Activated CD8-positive, alpha-beta T cell treated with anti-CD3 and anti-CD28 coated beads for 36 hours (primary cell): ENCODE measurements around the gene NUDT14. TPM values are rescaled to one million over a fixed set of nuclear protein-coding genes. Genes with fewer than 3 reads are reported as not detected.

Source experiments
- ATAC-seq: fragments of 200-7000 bp; cut with Tn5 transposase; one replicate; pipeline ENCODE4 v1.10.0; 2021; ENCODE audit warnings: mild to moderate bottlenecking, moderate library complexity
- CTCF ChIA-PET: fragments of 350-600 bp; sonication (Branson Sonifier 250); formaldehyde crosslinking; loops from one replicate; lab custom pipeline; 2021; ENCODE audit warnings: antibody characterized with exemption; lab: Charles Lee
- POLR2A ChIA-PET: fragments of 350-600 bp; sonication (Branson Sonifier 250); formaldehyde crosslinking; loops from one replicate; lab custom pipeline; 2021; ENCODE audit warnings: antibody characterized with exemption; lab: Charles Lee
- DNase-seq: peaks from one replicate; pipeline ENCODE4 v3.0.0-alpha.2; 2020
- H3K27ac Mint-ChIP-seq: one replicate; pipeline ENCODE4 v1.8.0; 2021; ENCODE audit warnings: mild to moderate bottlenecking, mixed read lengths
- H3K27me3 Mint-ChIP-seq: one replicate; pipeline ENCODE4 v1.8.0; 2021; ENCODE audit warnings: mixed read lengths
- H3K36me3 Mint-ChIP-seq: one replicate; pipeline ENCODE4 v1.8.0; 2021; ENCODE audit warnings: low read depth, mixed read lengths
- H3K4me1 Mint-ChIP-seq: one replicate; pipeline ENCODE4 v1.8.0; 2021; ENCODE audit warnings: low read depth, mixed read lengths
- H3K4me3 Mint-ChIP-seq: one replicate; pipeline ENCODE4 v1.8.0; 2021; ENCODE audit warnings: mild to moderate bottlenecking, moderate library complexity, mixed read lengths
- H3K9me3 Mint-ChIP-seq: one replicate; pipeline ENCODE4 v1.8.0; 2021; ENCODE audit warnings: mixed read lengths
- intact Hi-C: fragments of 100-400 bp; cut with micrococcal nuclease; formaldehyde crosslinking; loops from one replicate; pipeline ENCODE4 v1.10.0; 2022
- total RNA-seq, 2 experiments: library from RNA; stranded (reverse); gene quantifications; one replicate each; pipeline ENCODE4 v1.2.3, GENCODE V29; 2021
- TF ChIP-seq, protein P1 (sequence below): fragments of 200-600 bp; IDR thresholded peaks from one replicate; pipeline ENCODE4 v1.8.0; 2022; ENCODE audit warnings: antibody characterized with exemption, mild to moderate bottlenecking

Gene NUDT14
- total RNA-seq, 2 experiments from 2014 or later, result 9.3 to 9.7 TPM

DNA sequence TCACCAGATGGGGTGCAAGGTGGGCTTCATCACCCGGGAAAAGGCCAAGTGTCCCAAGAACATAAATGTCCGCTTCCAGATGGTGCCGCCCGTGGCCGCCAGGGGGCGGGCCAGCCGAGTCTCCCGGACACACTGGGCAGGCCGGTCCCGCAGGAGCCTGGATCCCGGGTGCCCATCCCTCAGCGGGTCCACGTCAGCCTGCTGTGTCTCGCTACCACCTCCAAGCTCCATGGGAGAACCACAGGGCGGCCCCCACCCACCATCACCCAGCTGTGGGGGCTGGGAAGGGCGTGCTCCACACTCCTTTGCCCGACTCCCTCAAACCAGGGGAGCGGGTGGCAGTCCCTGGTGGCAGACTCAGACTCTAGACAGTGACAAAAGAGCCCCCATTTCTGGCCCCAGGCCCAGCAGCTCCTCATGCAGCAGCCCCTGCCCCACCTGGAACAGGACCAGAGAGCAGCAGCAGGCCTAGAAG lies 22.0 kb upstream of the NUDT14 start:
- peak; percentile 41 for ATAC-seq
- peak; percentile 75 for DNase-seq
- Mint-ChIP-seq H3K9me3 (no peaks in the 10 kb centered on the region), H3K36me3 (no peaks in the 10 kb centered on the region), H3K4me1 (peaks cover 16% of the 10 kb centered on the region), H3K27ac (no peak overlapping the region), H3K27me3 (peaks cover 15% of the 10 kb centered on the region), H3K4me3 (no peak overlapping the region)
- ChIA-PET CTCF (interaction anchor here (0.7 to 2.5 kb wide), 7 partner anchors 9 to 153 kb away, joined by 3 to 8 read pairs (median 3); no protein-coding TSS in a partner anchor), POLR2A (no interaction called here)
- TF ChIP-seq, protein P1, sequence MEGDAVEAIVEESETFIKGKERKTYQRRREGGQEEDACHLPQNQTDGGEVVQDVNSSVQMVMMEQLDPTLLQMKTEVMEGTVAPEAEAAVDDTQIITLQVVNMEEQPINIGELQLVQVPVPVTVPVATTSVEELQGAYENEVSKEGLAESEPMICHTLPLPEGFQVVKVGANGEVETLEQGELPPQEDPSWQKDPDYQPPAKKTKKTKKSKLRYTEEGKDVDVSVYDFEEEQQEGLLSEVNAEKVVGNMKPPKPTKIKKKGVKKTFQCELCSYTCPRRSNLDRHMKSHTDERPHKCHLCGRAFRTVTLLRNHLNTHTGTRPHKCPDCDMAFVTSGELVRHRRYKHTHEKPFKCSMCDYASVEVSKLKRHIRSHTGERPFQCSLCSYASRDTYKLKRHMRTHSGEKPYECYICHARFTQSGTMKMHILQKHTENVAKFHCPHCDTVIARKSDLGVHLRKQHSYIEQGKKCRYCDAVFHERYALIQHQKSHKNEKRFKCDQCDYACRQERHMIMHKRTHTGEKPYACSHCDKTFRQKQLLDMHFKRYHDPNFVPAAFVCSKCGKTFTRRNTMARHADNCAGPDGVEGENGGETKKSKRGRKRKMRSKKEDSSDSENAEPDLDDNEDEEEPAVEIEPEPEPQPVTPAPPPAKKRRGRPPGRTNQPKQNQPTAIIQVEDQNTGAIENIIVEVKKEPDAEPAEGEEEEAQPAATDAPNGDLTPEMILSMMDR, result peak; percentile 99
- intact Hi-C loops, result loop anchor here (5.0 kb wide), 1 partner anchor 149 kb away; no protein-coding TSS in a partner anchor

DNA sequence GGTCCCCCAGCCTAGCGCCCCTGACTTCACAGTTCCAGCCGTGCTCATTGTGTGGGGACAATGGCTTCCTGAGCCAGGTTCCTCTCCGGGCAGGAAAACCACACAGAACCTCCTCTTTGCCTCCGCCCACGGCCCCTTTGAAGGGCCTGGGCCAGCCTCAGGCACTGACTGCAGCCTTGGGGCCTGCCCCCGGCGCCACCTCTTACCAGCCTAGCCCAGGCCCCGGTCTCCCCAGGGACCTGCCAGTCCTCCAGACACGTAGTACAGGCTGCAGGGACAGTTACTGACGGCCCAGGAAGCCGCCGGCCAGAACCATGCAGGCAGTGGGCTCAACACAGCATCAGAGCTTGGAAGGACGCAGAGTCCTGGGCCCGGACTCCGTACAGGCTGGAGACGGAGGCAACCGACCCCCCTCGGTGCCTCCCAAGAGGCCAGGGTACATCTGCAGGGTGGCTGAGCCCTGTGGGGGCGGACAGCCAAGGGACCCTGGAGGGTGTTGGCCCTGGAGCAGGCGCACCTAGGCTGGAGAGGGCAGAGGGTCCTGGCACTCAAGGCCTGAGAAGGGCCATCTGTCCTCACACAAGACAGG lies 20.9 kb upstream of the NUDT14 start:
- Mint-ChIP-seq H3K36me3 (no peaks in the 10 kb centered on the region), H3K9me3 (no peaks in the 10 kb centered on the region), H3K27ac (peak overlapping the region; percentile 36), H3K27me3 (peaks cover 21% of the 10 kb centered on the region), H3K4me1 (peaks cover 16% of the 10 kb centered on the region), H3K4me3 (no peak overlapping the region)
- ATAC-seq (peak; percentile 73), DNase-seq (peak; percentile 78)
- TF ChIP-seq, protein P1, result no peak
- CTCF ChIA-PET, result interaction anchor here (0.7 to 2.2 kb wide), 7 partner anchors 18 to 150 kb away, joined by 3 to 10 read pairs (median 3); no protein-coding TSS in a partner anchor
- POLR2A ChIA-PET, result no interaction called here
- intact Hi-C loops, result loop anchor here (5.0 kb wide), 1 partner anchor 150 kb away; no protein-coding TSS in a partner anchor

DNA sequence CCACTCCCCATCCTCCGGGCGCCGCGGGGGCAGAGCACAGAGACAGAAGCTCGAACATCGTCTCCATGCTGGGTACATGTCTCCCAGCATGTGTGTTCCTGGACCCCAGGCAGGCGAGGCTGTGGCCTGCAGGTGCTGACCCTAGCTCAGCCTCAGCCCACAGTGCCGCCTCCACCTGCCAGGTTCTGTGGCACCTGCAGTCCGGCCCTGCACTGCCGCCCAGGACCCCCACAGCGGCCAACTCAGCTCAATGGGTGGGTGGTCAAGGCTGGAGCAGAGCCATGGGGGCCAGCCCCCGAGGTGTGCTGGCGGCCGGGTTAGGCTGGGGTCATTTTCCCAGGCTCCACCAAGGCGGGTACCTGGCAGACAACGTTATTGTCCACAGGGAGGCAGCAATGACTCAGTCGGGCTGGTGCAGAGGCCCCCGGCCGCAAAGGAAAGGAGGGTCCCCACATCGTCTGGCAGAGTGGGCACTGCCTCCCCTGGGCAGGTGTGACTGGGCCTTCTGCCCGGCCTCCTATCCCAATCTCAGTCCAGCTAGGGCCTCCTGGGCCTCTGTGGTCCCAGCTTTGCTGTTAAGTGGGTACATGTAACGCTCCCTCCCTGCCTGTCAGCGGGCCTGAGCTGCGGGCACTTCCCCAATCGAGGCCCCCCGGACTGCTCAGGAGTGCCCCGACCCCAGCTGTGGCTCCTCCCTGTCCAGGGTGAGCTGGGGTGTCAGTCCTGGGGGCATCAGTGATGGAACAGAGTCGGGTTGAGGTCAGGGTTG lies 20.2 kb upstream of the NUDT14 start:
- intact Hi-C loops, result loop anchor here (5.0 kb wide), 1 partner anchor 151 kb away; no protein-coding TSS in a partner anchor
- CTCF ChIA-PET, result interaction anchor here (0.7 to 2.2 kb wide), 9 partner anchors 12 to 327 kb away, joined by 3 to 10 read pairs (median 3); no protein-coding TSS in a partner anchor
- H3K9me3 Mint-ChIP-seq, result no peaks in the 10 kb centered on the region
- H3K4me3 Mint-ChIP-seq, result no peak overlapping the region
- TF ChIP-seq, protein P1, result no peak
- ATAC-seq (peak; percentile 50), DNase-seq (no peak)
- H3K36me3 Mint-ChIP-seq, result no peaks in the 10 kb centered on the region
- H3K27ac Mint-ChIP-seq, result peak overlapping the region; percentile 36
- POLR2A ChIA-PET, result no interaction called here
- H3K27me3 Mint-ChIP-seq, result peaks cover 21% of the 10 kb centered on the region
- H3K4me1 Mint-ChIP-seq, result peaks cover 16% of the 10 kb centered on the region

DNA sequence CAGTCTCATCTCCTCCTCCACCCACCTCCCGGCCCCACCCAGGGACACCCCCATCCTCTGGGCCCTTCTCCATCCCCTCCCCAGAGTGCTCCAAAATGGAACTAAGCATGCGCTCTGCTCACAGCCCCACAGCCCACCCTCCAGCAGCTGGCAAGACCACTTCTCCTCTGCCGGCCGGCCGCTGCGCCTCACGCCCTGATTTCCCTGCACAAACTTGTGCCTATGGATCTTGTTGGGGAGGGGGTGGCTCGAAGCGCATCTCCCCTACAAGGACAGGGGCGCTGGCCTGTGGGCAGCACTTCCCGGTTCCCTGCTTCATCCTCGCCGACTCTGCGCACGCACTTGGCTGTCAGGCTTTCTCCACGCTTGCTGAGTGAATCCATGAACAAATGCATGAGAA lies 19.5 kb upstream of the NUDT14 start:
- H3K4me3 Mint-ChIP-seq, result no peak overlapping the region
- H3K4me1 Mint-ChIP-seq, result peaks cover 19% of the 10 kb centered on the region
- ATAC-seq (no peak), DNase-seq (no peak)
- CTCF ChIA-PET, result interaction anchor here (0.7 to 2.2 kb wide), 7 partner anchors 11 to 328 kb away, joined by 3 to 10 read pairs (median 3); no protein-coding TSS in a partner anchor
- intact Hi-C loops, result loop anchor here (5.0 kb wide), 1 partner anchor 152 kb away; no protein-coding TSS in a partner anchor
- H3K9me3 Mint-ChIP-seq, result no peaks in the 10 kb centered on the region
- POLR2A ChIA-PET, result no interaction called here
- H3K36me3 Mint-ChIP-seq, result no peaks in the 10 kb centered on the region
- TF ChIP-seq, protein P1, result no peak
- H3K27ac Mint-ChIP-seq, result no peak overlapping the region
- peaks cover 21% of the 10 kb centered on the region for H3K27me3 Mint-ChIP-seq
